ENCODE results near the gene TMEM97.

TMEM97 gene

GRCh38 chr17:28324267-28324745 is 5.3 kb downstream of the TMEM97 start:
- H3K4me2 ChIP-seq (ENCODE audit: low read length): no peak overlapping the region
- H3K9me3 ChIP-seq (ENCODE audit: low read length): no peaks in the 10 kb centered on the region
- H4K20me1 ChIP-seq (ENCODE audit: insufficient read depth, low read length): no peaks in the 10 kb centered on the region
- no peak overlapping the region for H2AFZ ChIP-seq (ENCODE audit: low read length)
- TF ChIP-seq CTCF (IDR thresholded peaks at IDR 0.05; ENCODE audit: low read length): no peak
- TF ChIP-seq EZH2 (IDR thresholded peaks at IDR 0.05; ENCODE audit: borderline replicate concordance, low read length): no peak
- H3K27ac ChIP-seq (ENCODE audit: low read depth, low read length, poor library complexity, severe bottlenecking): no peak overlapping the region
- peaks cover 28% of the 10 kb centered on the region for H3K4me1 ChIP-seq (ENCODE audit: insufficient read depth, low read length, severe bottlenecking)
- no peak overlapping the region for H3K9ac ChIP-seq (ENCODE audit: low read length)
- H3K4me3 ChIP-seq (ENCODE audit: low read depth, low read length, poor library complexity, severe bottlenecking): no peak overlapping the region
- H3K79me2 ChIP-seq (ENCODE audit: insufficient read depth, low read length): peaks cover 52% of the 10 kb centered on the region
- no peaks in the 10 kb centered on the region for H3F3A ChIP-seq (ENCODE audit: insufficient read depth, low read length)
- peaks cover 63% of the 10 kb centered on the region for H3K36me3 ChIP-seq (ENCODE audit: insufficient read depth, low read length)
- no peaks in the 10 kb centered on the region for H3K9me2 ChIP-seq (ENCODE audit: low read depth, low read length)
- no peaks in the 10 kb centered on the region for H3K27me3 ChIP-seq (ENCODE audit: insufficient read depth, low read length)

- TF ChIP-seq EZH2 (IDR thresholded peaks at IDR 0.05; ENCODE audit: borderline replicate concordance, low read length) (no peak), CTCF (IDR thresholded peaks at IDR 0.05; ENCODE audit: low read length) (no peak)
- Histone ChIP-seq H3K4me3 (ENCODE audit: low read depth, low read length, poor library complexity, severe bottlenecking) (no peak overlapping the region), H3K27ac (ENCODE audit: low read depth, low read length, poor library complexity, severe bottlenecking) (no peak overlapping the region), H3K4me1 (ENCODE audit: insufficient read depth, low read length, severe bottlenecking) (peaks cover 26% of the 10 kb centered on the region), H3K27me3 (ENCODE audit: insufficient read depth, low read length) (no peaks in the 10 kb centered on the region), H3K9me2 (ENCODE audit: low read depth, low read length) (no peaks in the 10 kb centered on the region), H3F3A (ENCODE audit: insufficient read depth, low read length) (no peaks in the 10 kb centered on the region), H3K79me2 (ENCODE audit: insufficient read depth, low read length) (peaks cover 47% of the 10 kb centered on the region), H3K4me2 (ENCODE audit: low read length) (no peak overlapping the region), H3K9ac (ENCODE audit: low read length) (no peak overlapping the region), H4K20me1 (ENCODE audit: insufficient read depth, low read length) (no peaks in the 10 kb centered on the region), H3K9me3 (ENCODE audit: low read length) (no peaks in the 10 kb centered on the region), H3K36me3 (ENCODE audit: insufficient read depth, low read length) (peaks cover 65% of the 10 kb centered on the region), H2AFZ (ENCODE audit: low read length) (no peak overlapping the region)
These were observed 5.8 kb downstream of the TMEM97 start for GRCh38 chr17:28324781-28325180.

- H3K27me3 ChIP-seq (ENCODE audit: insufficient read depth, low read length): no peaks in the 10 kb centered on the region
- peaks cover 63% of the 10 kb centered on the region for H3K36me3 ChIP-seq (ENCODE audit: insufficient read depth, low read length)
- TF ChIP-seq CTCF (IDR thresholded peaks at IDR 0.05; ENCODE audit: low read length): no peak
- TF ChIP-seq EZH2 (IDR thresholded peaks at IDR 0.05; ENCODE audit: borderline replicate concordance, low read length): no peak
- peaks cover 21% of the 10 kb centered on the region for H3K4me1 ChIP-seq (ENCODE audit: insufficient read depth, low read length, severe bottlenecking)
- H4K20me1 ChIP-seq (ENCODE audit: insufficient read depth, low read length): no peaks in the 10 kb centered on the region
- peaks cover 43% of the 10 kb centered on the region for H3K79me2 ChIP-seq (ENCODE audit: insufficient read depth, low read length)
- H3K4me3 ChIP-seq (ENCODE audit: low read depth, low read length, poor library complexity, severe bottlenecking): no peak overlapping the region
- no peak overlapping the region for H3K27ac ChIP-seq (ENCODE audit: low read depth, low read length, poor library complexity, severe bottlenecking)
- no peak overlapping the region for H3K9ac ChIP-seq (ENCODE audit: low read length)
- H3K9me2 ChIP-seq (ENCODE audit: low read depth, low read length): no peaks in the 10 kb centered on the region
- no peak overlapping the region for H2AFZ ChIP-seq (ENCODE audit: low read length)
- no peak overlapping the region for H3K4me2 ChIP-seq (ENCODE audit: low read length)
- no peaks in the 10 kb centered on the region for H3F3A ChIP-seq (ENCODE audit: insufficient read depth, low read length)
- no peaks in the 10 kb centered on the region for H3K9me3 ChIP-seq (ENCODE audit: low read length)
These were observed 6.2 kb downstream of the TMEM97 start for GRCh38 chr17:28325211-28325610.

Data from OCI-LY1 (cell line).